Measurements from ENCODE around the gene RDH5.

Gene RDH5

GRCh38 chr12:55718015-55718414 is 2.2 kb upstream of the RDH5 start:
- Mint-ChIP-seq H3K27me3 (ENCODE audit: low read depth) (no peaks in the 10 kb centered on the region), H3K27ac (peak overlapping the region; percentile 91 to 93 (median 92)), H3K9me3 (no peaks in the 10 kb centered on the region), H3K36me3 (ENCODE audit: low read depth) (peaks cover under 1% of the 10 kb centered on the region), H3K4me3 (peak overlapping the region; percentile 89 to 94 (median 92)), H3K4me1 (peaks cover 60% of the 10 kb centered on the region)
- TF ChIP-seq, protein P1, sequence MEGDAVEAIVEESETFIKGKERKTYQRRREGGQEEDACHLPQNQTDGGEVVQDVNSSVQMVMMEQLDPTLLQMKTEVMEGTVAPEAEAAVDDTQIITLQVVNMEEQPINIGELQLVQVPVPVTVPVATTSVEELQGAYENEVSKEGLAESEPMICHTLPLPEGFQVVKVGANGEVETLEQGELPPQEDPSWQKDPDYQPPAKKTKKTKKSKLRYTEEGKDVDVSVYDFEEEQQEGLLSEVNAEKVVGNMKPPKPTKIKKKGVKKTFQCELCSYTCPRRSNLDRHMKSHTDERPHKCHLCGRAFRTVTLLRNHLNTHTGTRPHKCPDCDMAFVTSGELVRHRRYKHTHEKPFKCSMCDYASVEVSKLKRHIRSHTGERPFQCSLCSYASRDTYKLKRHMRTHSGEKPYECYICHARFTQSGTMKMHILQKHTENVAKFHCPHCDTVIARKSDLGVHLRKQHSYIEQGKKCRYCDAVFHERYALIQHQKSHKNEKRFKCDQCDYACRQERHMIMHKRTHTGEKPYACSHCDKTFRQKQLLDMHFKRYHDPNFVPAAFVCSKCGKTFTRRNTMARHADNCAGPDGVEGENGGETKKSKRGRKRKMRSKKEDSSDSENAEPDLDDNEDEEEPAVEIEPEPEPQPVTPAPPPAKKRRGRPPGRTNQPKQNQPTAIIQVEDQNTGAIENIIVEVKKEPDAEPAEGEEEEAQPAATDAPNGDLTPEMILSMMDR (IDR thresholded peaks at IDR 0.05; ENCODE audit: unreplicated experiment in 3 of 3), result no peak

DNA sequence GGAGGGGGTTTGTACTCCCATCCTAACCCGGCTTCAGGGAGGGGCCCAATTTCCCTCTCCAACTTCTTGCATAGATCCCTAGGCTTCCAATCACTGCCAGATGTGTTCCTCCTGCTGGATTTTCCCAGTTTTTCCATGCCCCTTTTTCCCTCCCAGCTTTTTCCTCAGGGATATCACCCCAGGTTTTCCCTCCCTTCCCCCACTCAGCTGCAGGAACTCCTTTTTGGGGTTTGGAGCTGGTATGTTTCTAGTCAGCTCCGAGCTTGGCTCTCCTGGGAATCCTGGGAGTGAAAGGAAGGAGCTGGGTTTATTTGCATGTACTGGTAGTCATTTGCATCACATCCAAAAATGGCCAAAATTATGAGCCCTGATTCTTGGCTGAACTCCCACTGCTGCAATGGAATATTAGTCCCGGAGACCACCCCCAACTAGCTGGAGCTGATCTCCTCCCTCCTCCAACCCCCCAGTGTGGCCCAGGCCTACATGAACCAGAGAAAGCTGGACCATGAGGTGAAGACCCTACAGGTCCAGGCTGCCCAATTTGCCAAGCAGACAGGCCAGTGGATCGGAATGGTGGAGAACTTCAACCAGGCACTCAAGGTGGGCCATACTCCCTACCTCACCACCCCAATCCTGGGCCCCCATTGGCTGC is 1.4 kb upstream of the RDH5 start:
- H3K4me1 Mint-ChIP-seq, result peaks cover 62% of the 10 kb centered on the region
- H3K4me3 Mint-ChIP-seq, result peak overlapping the region; percentile 89 to 94 (median 92)
- TF ChIP-seq, protein P1 (IDR thresholded peaks at IDR 0.05; ENCODE audit: unreplicated experiment in 3 of 3), result no peak
- peaks cover 8% of the 10 kb centered on the region for H3K36me3 Mint-ChIP-seq (ENCODE audit: low read depth)
- no peaks in the 10 kb centered on the region for H3K9me3 Mint-ChIP-seq
- peak overlapping the region; percentile 91 to 93 (median 92) for H3K27ac Mint-ChIP-seq
- H3K27me3 Mint-ChIP-seq (ENCODE audit: low read depth), result peaks cover 3% of the 10 kb centered on the region

DNA sequence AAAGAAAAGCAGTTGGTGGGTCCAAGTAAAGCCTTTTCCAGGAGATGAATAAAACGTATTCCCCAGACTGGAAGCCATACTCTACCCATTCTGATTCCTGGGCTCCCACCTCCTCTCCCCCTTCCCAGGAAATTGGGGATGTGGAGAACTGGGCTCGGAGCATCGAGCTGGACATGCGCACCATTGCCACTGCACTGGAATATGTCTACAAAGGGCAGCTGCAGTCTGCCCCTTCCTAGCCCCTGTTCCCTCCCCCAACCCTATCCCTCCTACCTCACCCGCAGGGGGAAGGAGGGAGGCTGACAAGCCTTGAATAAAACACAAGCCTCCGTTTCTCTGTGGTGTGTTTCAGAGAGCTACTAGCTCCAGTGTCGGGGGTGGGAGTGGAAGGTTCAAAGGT is 822 bp upstream of the RDH5 start:
- peaks cover 10% of the 10 kb centered on the region for H3K36me3 Mint-ChIP-seq (ENCODE audit: low read depth)
- peak overlapping the region; percentile 91 to 93 (median 92) for H3K27ac Mint-ChIP-seq
- TF ChIP-seq, protein P1 (IDR thresholded peaks at IDR 0.05; ENCODE audit: unreplicated experiment in 3 of 3), result no peak
- peak overlapping the region; percentile 51 to 94 (median 74) for H3K4me3 Mint-ChIP-seq
- H3K9me3 Mint-ChIP-seq, result no peaks in the 10 kb centered on the region
- H3K4me1 Mint-ChIP-seq, result peaks cover 64% of the 10 kb centered on the region
- H3K27me3 Mint-ChIP-seq (ENCODE audit: low read depth), result peaks cover 5% of the 10 kb centered on the region

DNA sequence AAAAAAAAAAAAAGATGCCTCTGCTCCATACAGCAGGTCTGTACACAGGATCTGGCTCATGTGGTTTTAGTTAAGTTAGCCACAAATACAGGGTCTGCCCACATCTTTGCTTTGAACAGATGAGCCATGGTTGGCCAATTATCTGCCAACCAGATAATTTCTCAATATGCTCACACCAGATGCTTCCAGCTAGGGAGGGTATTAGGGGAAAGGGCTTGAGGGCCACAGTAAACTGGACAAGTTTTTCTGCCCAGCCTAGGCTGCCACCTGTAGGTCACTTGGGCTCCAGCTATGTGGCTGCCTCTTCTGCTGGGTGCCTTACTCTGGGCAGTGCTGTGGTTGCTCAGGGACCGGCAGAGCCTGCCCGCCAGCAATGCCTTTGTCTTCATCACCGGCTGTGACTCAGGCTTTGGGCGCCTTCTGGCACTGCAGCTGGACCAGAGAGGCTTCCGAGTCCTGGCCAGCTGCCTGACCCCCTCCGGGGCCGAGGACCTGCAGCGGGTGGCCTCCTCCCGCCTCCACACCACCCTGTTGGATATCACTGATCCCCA is 776 bp downstream of the RDH5 start:
- Mint-ChIP-seq H3K27me3 (ENCODE audit: low read depth) (peaks cover 5% of the 10 kb centered on the region), H3K27ac (peak overlapping the region; percentile 87 to 93 (median 91)), H3K36me3 (ENCODE audit: low read depth) (peaks cover 26% of the 10 kb centered on the region), H3K4me3 (peak overlapping the region in 2 of 3 experiments; percentile 48 to 76), H3K4me1 (peaks cover 71% of the 10 kb centered on the region), H3K9me3 (no peaks in the 10 kb centered on the region)
- TF ChIP-seq, protein P1 (IDR thresholded peaks at IDR 0.05; ENCODE audit: unreplicated experiment in 3 of 3), result peak in 2 of 3 experiments; percentile 13 to 39

DNA sequence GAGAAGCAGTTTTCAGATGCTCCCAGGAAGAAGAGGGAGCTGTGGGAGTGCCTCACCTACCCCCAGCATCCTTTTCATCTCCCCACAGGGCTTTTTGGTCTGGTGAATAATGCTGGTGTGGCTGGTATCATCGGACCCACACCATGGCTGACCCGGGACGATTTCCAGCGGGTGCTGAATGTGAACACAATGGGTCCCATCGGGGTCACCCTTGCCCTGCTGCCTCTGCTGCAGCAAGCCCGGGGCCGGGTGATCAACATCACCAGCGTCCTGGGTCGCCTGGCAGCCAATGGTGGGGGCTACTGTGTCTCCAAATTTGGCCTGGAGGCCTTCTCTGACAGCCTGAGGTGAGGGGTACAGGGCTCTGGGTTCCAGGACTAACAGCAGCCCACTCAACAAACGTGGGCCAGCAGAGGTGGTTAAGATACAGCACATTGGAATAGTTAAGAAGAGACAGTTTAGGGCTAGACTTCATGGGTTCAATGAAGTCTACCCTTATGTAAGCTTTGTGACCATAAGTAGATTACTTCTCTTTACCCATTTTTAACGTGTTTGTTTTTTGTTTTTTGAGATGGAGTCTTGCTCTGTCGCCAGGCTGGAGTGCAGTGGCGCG is 1.5 kb downstream of the RDH5 start:
- Mint-ChIP-seq H3K36me3 (ENCODE audit: low read depth) (peaks cover 31% of the 10 kb centered on the region), H3K27ac (peak overlapping the region in 1 of 3 experiments; percentile 10), H3K4me1 (peaks cover 72% of the 10 kb centered on the region), H3K9me3 (no peaks in the 10 kb centered on the region), H3K4me3 (peak overlapping the region in 1 of 3 experiments; percentile 17), H3K27me3 (ENCODE audit: low read depth) (peaks cover 5% of the 10 kb centered on the region)
- TF ChIP-seq, protein P1 (IDR thresholded peaks at IDR 0.05; ENCODE audit: unreplicated experiment in 3 of 3), result no peak

All from nephron (organoid).